CD4-positive, alpha-beta T cell (primary cell): ENCODE data around the gene PCK1. TPM values are rescaled to one million over a fixed set of nuclear protein-coding genes. Genes with fewer than 3 reads are reported as not detected.

ENCODE experiments used
- total RNA-seq, 174 experiments: library from RNA in 2 of 174; stranded (reverse) in 2 of 174; gene quantifications; one replicate each; pipeline ENCODE4 v1.2.3 and lab custom pipeline; 2021 to 2026

The PCK1 gene
- total RNA-seq, 2 experiments from 2014 or later = not detected

Other genes with a start within 250 kb of the PCK1 start
- gene SPO11, start 231.3 kb upstream of the PCK1 start, total RNA-seq = not detected
- gene RAE1, start 209.9 kb upstream of the PCK1 start, total RNA-seq = 10 to 100 TPM; 58.8 to 60.7 TPM
- gene RBM38, start 169.7 kb upstream of the PCK1 start, total RNA-seq = 100 to 1,000 TPM; 604 to 645 TPM
- not detected for gene CTCFL, start 36.0 kb upstream of the PCK1 start, total RNA-seq
- 10 to 100 TPM; 39.0 to 40.1 TPM for gene ZBP1, start 59.3 kb downstream of the PCK1 start, total RNA-seq
- gene PMEPA1, start 148.9 kb downstream of the PCK1 start, total RNA-seq = 10 to 100 TPM; 15.7 to 18.0 TPM